ENCODE results near the gene SMOC2. TPM values are rescaled to one million over a fixed set of nuclear protein-coding genes. Genes with fewer than 3 reads are reported as not detected.

SMOC2 gene
- total RNA-seq, 1 donor from 2014 or later = 14.4 TPM

- no peak for DNase-seq
- Histone ChIP-seq H3K4me1 (no peaks in the 10 kb centered on the region), H3K4me3 (no peak overlapping the region), H3K36me3 (no peaks in the 10 kb centered on the region), H3K27me3 (ENCODE audit: low read depth) (peaks cover 6% of the 10 kb centered on the region), H3K27ac (replicated peaks) (no peak overlapping the region), H3K9me3 (replicated peaks) (no peaks in the 10 kb centered on the region)
- no peak for TF ChIP-seq CTCF (IDR thresholded peaks at IDR 0.05; ENCODE audit: borderline replicate concordance)
- intact Hi-C loops (cut with micrococcal nuclease) = no loop called here
Observed at GRCh38 chr6:168612586-168612985, 171.6 kb downstream of the SMOC2 start.

- no peak for TF ChIP-seq CTCF (IDR thresholded peaks at IDR 0.05; ENCODE audit: borderline replicate concordance)
- intact Hi-C loops (cut with micrococcal nuclease) = no loop called here
Observed at GRCh38 chr6:168615837-168616236, 174.9 kb downstream of the SMOC2 start.

GRCh38 chr6:168616816-168617765 is 176.1 kb downstream of the SMOC2 start:
- intact Hi-C loops (cut with micrococcal nuclease) = no loop called here
- TF ChIP-seq CTCF (IDR thresholded peaks at IDR 0.05; ENCODE audit: borderline replicate concordance) = peak; percentile 56

More at GRCh38 chr6:168615837-168616236, 174.9 kb downstream of the SMOC2 start:
- no peaks in the 10 kb centered on the region for H3K27me3 ChIP-seq (ENCODE audit: low read depth)
- peaks cover 5% of the 10 kb centered on the region for H3K4me1 ChIP-seq
- DNase-seq = no peak
- no peak overlapping the region for H3K4me3 ChIP-seq
- H3K27ac ChIP-seq (replicated peaks) = no peak overlapping the region
- H3K36me3 ChIP-seq = no peaks in the 10 kb centered on the region
- H3K9me3 ChIP-seq (replicated peaks) = no peaks in the 10 kb centered on the region

GRCh38 chr6:168618546-168619315 is 177.7 kb downstream of the SMOC2 start:
- H3K27me3 ChIP-seq (ENCODE audit: low read depth) = peaks cover 2% of the 10 kb centered on the region
- intact Hi-C loops (cut with micrococcal nuclease) = no loop called here
- no peaks in the 10 kb centered on the region for H3K9me3 ChIP-seq (replicated peaks)
- no peaks in the 10 kb centered on the region for H3K36me3 ChIP-seq
- no peak for DNase-seq
- no peak for TF ChIP-seq CTCF (IDR thresholded peaks at IDR 0.05; ENCODE audit: borderline replicate concordance)
- H3K4me3 ChIP-seq = no peak overlapping the region
- peak overlapping the region; percentile 17 for H3K27ac ChIP-seq (replicated peaks)
- H3K4me1 ChIP-seq = peaks cover 5% of the 10 kb centered on the region

More at GRCh38 chr6:168616816-168617765, 176.1 kb downstream of the SMOC2 start:
- Histone ChIP-seq H3K4me1 (peaks cover 5% of the 10 kb centered on the region), H3K27ac (replicated peaks) (peak overlapping the region; percentile 75), H3K27me3 (ENCODE audit: low read depth) (no peaks in the 10 kb centered on the region), H3K9me3 (replicated peaks) (no peaks in the 10 kb centered on the region), H3K36me3 (no peaks in the 10 kb centered on the region), H3K4me3 (no peak overlapping the region)
- no peak for DNase-seq

GRCh38 chr6:168619560-168620314 is 178.8 kb downstream of the SMOC2 start:
- H3K4me3 ChIP-seq = no peak overlapping the region
- intact Hi-C loops (cut with micrococcal nuclease) = no loop called here
- no peak overlapping the region for H3K27ac ChIP-seq (replicated peaks)
- DNase-seq = no peak
- no peaks in the 10 kb centered on the region for H3K36me3 ChIP-seq
- peaks cover 4% of the 10 kb centered on the region for H3K27me3 ChIP-seq (ENCODE audit: low read depth)
- peaks cover 5% of the 10 kb centered on the region for H3K4me1 ChIP-seq
- no peak for TF ChIP-seq CTCF (IDR thresholded peaks at IDR 0.05; ENCODE audit: borderline replicate concordance)
- H3K9me3 ChIP-seq (replicated peaks) = no peaks in the 10 kb centered on the region
